Endodermal cell (in vitro differentiated cells): ENCODE results near the gene PSMB2. TPM values are rescaled to one million over a fixed set of nuclear protein-coding genes. Genes with fewer than 3 reads are reported as not detected.
"Not testable (repeated sequence)": the region's sequence is repeated elsewhere in the genome, so short reads cannot be mapped to it uniquely, and the experiment has no call there.

Source experiments
- DNase-seq: peaks from one replicate; pipeline ENCODE4 v3.0.0-alpha.2; 2017
- H3K27ac ChIP-seq: 2 replicates; pipeline ENCODE4 v1.5.1; 2013; ENCODE audit warnings: mild to moderate bottlenecking, low read depth, low read length, moderate library complexity
- H3K27me3 ChIP-seq: 2 replicates; pipeline ENCODE4 v1.6.1; 2013; ENCODE audit warnings: mild to moderate bottlenecking, low read length, moderate library complexity; ENCODE audit not compliant: insufficient read depth, control insufficient read depth, poor library complexity, severe bottlenecking
- H3K36me3 ChIP-seq: 2 replicates; pipeline ENCODE4 v1.7.0; 2013; ENCODE audit warnings: mild to moderate bottlenecking, low read length, moderate library complexity; ENCODE audit not compliant: control insufficient read depth, insufficient read depth
- H3K4me1 ChIP-seq: one replicate; pipeline ENCODE4 v1.7.0; 2013; ENCODE audit warnings: low read length; ENCODE audit not compliant: control insufficient read depth, insufficient read depth
- H3K4me3 ChIP-seq: 2 replicates; pipeline ENCODE4 v1.5.1; 2013; ENCODE audit warnings: mild to moderate bottlenecking, low read length, moderate library complexity
- H3K9ac ChIP-seq: 2 replicates; pipeline ENCODE4 v1.6.1; 2013; ENCODE audit warnings: mild to moderate bottlenecking, low read length, moderate library complexity; ENCODE audit not compliant: poor library complexity, severe bottlenecking; ENCODE audit errors: extremely low read depth
- H3K9me3 ChIP-seq: 2 replicates; pipeline ENCODE4 v1.6.1; 2013; ENCODE audit warnings: mild to moderate bottlenecking, low read length, moderate library complexity; ENCODE audit not compliant: control insufficient read depth
- H3K27ac Mint-ChIP-seq: 2 replicates; pipeline ENCODE4 v1.8.0; 2020; ENCODE audit warnings: mixed read lengths
- H3K27me3 Mint-ChIP-seq: 2 replicates; pipeline ENCODE4 v1.8.0; 2021; ENCODE audit warnings: mild to moderate bottlenecking, mixed read lengths; ENCODE audit not compliant: insufficient read depth
- H3K36me3 Mint-ChIP-seq: 2 replicates; pipeline ENCODE4 v1.8.0; 2020; ENCODE audit warnings: low read depth, mixed read lengths
- H3K4me1 Mint-ChIP-seq: 2 replicates; pipeline ENCODE4 v1.8.0; 2020; ENCODE audit warnings: mixed read lengths
- H3K4me3 Mint-ChIP-seq: 2 replicates; pipeline ENCODE4 v1.8.0; 2020; ENCODE audit warnings: mild to moderate bottlenecking, moderate library complexity, mixed read lengths
- H3K9me3 Mint-ChIP-seq: 2 replicates; pipeline ENCODE4 v1.8.0; 2020; ENCODE audit warnings: mild to moderate bottlenecking, mixed read lengths
- CTCF ChIP-seq: fragments of 200-600 bp; sonication (generic); conservative IDR thresholded peaks from 2 replicates; pipeline ENCODE4 v1.5.0; 2021; ENCODE audit warnings: antibody characterized with exemption, mild to moderate bottlenecking
- WGBS, 2 experiments: methylation state at CpG; one replicate each; pipeline versions ENCODE4 v1.1.5 to v1.1.7; 2013; ENCODE audit warnings: missing lambda C conversion rate in 2 of 2, mixed read lengths in 1 of 2; ENCODE audit not compliant: insufficient coverage in 1 of 2, insufficient read length in 1 of 2; 5-methylcytosine and 5-hydroxymethylcytosine counted together
- long read RNA-seq, 4 experiments: library from polyadenylated mRNA in 2 of 4; library from RNA in 1 of 4; library from capped mRNA in 1 of 4; stranded (forward) in 3 of 4; unstranded in 1 of 4; transcript quantifications; one replicate each; pipeline ENCODE4 v2.0.0, GENCODE V29; 2020 to 2021; ENCODE audit warnings: inconsistent platforms in 1 of 4
- polyA plus RNA-seq, 2 experiments: library from polyadenylated mRNA; stranded (reverse); fragments of 50-300 nt; gene quantifications; one replicate each; pipeline ENCODE4 v1.2.3, GENCODE V29; 2013
- total RNA-seq, 2 donors: library from RNA; stranded (reverse); fragmentation: NEBNext Ultra II Directional in 1 of 2; extraction: Animal tissue kit (Norgen Biotek cat#: 25700) in 1 of 2; gene quantifications; 2 replicates in 1 of 2; 3 replicates in 1 of 2; pipeline ENCODE4 v1.2.1, GENCODE V29; 2021

PSMB2 gene
- 10 to 100 TPM; 66.0 to 71.3 TPM for total RNA-seq
- 104 TPM for polyA plus RNA-seq (2013, experiment 1 of 2)
- polyA plus RNA-seq (2013, experiment 2 of 2) = 93.5 TPM
- long read RNA-seq, experiment 1, transcript PSMB2-201 (6 exons, 2,701 nt) = major isoform, 86 of 104 reads
- long read RNA-seq, experiment 1, partial matches to known transcripts = 4 of 104 reads
- long read RNA-seq, experiment 1, other reads (novel, unspliced or antisense) = 14 of 104 reads
- long read RNA-seq, experiment 2, transcript PSMB2-201 (6 exons, 2,701 nt) = major isoform, 130 of 137 reads
- long read RNA-seq, experiment 2, partial matches to known transcripts = 2 of 137 reads
- long read RNA-seq, experiment 2, other reads (novel, unspliced or antisense) = 5 of 137 reads
- long read RNA-seq, experiment 3, transcript PSMB2-201 (6 exons, 2,701 nt) = major isoform, 95 of 101 reads
- long read RNA-seq, experiment 3, partial matches to known transcripts = 0 of 101 reads
- long read RNA-seq, experiment 3, other reads (novel, unspliced or antisense) = 6 of 101 reads
- long read RNA-seq, experiment 4, transcript PSMB2-201 (6 exons, 2,701 nt) = major isoform, 332 of 337 reads
- long read RNA-seq, experiment 4, partial matches to known transcripts = 1 of 337 reads
- long read RNA-seq, experiment 4, other reads (novel, unspliced or antisense) = 4 of 337 reads

- peak; percentile 98 for DNase-seq
- Mint-ChIP-seq H3K36me3 (peaks cover 14% of the 10 kb centered on the region), H3K4me3 (peak within 1 kb of the TSS; percentile 98), H3K4me1 (peaks cover 14% of the 10 kb centered on the region), H3K27ac (peak within 1 kb of the TSS; percentile 100), H3K27me3 (peaks cover 25% of the 10 kb centered on the region), H3K9me3 (peaks cover 9% of the 10 kb centered on the region)
- no peak for TF ChIP-seq CTCF
- H3K4me1 ChIP-seq = no peaks in the 10 kb centered on the region
- peaks cover 7% of the 10 kb centered on the region for H3K9me3 ChIP-seq
- H3K36me3 ChIP-seq = peaks cover 18% of the 10 kb centered on the region
- H3K27ac ChIP-seq = peak within 1 kb of the TSS; percentile 76
- WGBS, 2 experiments = 1% methylated on average over 32 to 43 of the region's 43 CpGs
- peak within 1 kb of the TSS; percentile 97 for H3K4me3 ChIP-seq
- H3K27me3 ChIP-seq = peaks cover 29% of the 10 kb centered on the region
- peak within 1 kb of the TSS; percentile 96 for H3K9ac ChIP-seq
These were observed at the start of gene PSMB2 for GRCh38 chr1:35641233-35641866. Gene PSMB2 (minus strand): TSS chr1:35641526. CDS start chr1:35641432, 94 bp downstream.

GRCh38 chr1:35691080-35691479 lies 49.8 kb upstream of the PSMB2 start:
- no peak overlapping the region for H3K27ac ChIP-seq
- Mint-ChIP-seq H3K9me3 (no peaks in the 10 kb centered on the region), H3K4me1 (peaks cover 5% of the 10 kb centered on the region), H3K27ac (no peak overlapping the region), H3K27me3 (peaks cover 15% of the 10 kb centered on the region), H3K36me3 (no peaks in the 10 kb centered on the region), H3K4me3 (no peak overlapping the region)
- H3K9me3 ChIP-seq = no peaks in the 10 kb centered on the region
- no peak overlapping the region for H3K9ac ChIP-seq
- WGBS, 2 experiments = 39 to 47% methylated on average over 4 to 8 of the region's 9 CpGs
- peak; percentile 53 for DNase-seq
- no peaks in the 10 kb centered on the region for H3K4me1 ChIP-seq
- H3K4me3 ChIP-seq = no peak overlapping the region
- no peaks in the 10 kb centered on the region for H3K36me3 ChIP-seq
- TF ChIP-seq CTCF = no peak
- H3K27me3 ChIP-seq = no peaks in the 10 kb centered on the region

- H3K27me3 ChIP-seq, H3K4me3 Mint-ChIP-seq: not testable (repeated sequence)
These were observed 48.8 kb upstream of the PSMB2 start for GRCh38 chr1:35690103-35690502.

More at GRCh38 chr1:35690103-35690502, 48.8 kb upstream of the PSMB2 start:
- not testable (repeated sequence) for H3K27ac ChIP-seq, H3K9me3 ChIP-seq, H3K9ac ChIP-seq, H3K4me3 ChIP-seq, H3K36me3 ChIP-seq, H3K4me1 Mint-ChIP-seq, H3K27ac Mint-ChIP-seq, H3K4me1 ChIP-seq, DNase-seq, H3K36me3 Mint-ChIP-seq, H3K9me3 Mint-ChIP-seq
- WGBS, 2 experiments = 86 to 97% methylated on average over 1 to 4 of the region's 4 CpGs
- peaks cover 12% of the 10 kb centered on the region for H3K27me3 Mint-ChIP-seq
